ENCODE results near the gene DLGAP5. TPM values are rescaled to one million over a fixed set of nuclear protein-coding genes. Genes with fewer than 3 reads are reported as not detected.

Gene DLGAP5
- total RNA-seq, 2 donors from 2014 or later: 0.08 to 1.2 TPM

DNA sequence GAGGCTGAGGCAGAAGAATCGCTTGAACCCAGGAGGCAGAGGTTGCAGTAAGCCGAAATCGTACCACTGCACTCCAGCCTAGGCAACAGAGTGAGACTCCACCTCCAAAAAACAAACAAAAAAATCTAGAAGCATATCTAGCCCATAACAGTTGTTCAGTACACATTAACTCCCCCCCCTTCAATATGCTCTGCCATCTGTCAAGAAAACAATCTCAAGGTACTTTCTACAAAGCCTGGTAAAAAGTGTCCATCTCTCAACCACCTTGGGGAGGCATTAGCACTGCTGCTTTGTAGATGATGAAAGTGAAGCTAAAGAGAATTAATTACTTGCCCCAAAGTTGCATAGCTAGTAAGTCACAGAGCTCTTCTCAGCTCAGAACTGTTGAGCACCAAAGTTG, 37.4 kb downstream of the DLGAP5 start:
- H3K4me1 ChIP-seq: no peaks in the 10 kb centered on the region
- no peak for DNase-seq (ENCODE audit: low spot score)
- no peaks in the 10 kb centered on the region for H3K36me3 ChIP-seq
- H3K27me3 ChIP-seq: no peaks in the 10 kb centered on the region
- H3K9me3 ChIP-seq: no peaks in the 10 kb centered on the region
- TF ChIP-seq, protein P1, sequence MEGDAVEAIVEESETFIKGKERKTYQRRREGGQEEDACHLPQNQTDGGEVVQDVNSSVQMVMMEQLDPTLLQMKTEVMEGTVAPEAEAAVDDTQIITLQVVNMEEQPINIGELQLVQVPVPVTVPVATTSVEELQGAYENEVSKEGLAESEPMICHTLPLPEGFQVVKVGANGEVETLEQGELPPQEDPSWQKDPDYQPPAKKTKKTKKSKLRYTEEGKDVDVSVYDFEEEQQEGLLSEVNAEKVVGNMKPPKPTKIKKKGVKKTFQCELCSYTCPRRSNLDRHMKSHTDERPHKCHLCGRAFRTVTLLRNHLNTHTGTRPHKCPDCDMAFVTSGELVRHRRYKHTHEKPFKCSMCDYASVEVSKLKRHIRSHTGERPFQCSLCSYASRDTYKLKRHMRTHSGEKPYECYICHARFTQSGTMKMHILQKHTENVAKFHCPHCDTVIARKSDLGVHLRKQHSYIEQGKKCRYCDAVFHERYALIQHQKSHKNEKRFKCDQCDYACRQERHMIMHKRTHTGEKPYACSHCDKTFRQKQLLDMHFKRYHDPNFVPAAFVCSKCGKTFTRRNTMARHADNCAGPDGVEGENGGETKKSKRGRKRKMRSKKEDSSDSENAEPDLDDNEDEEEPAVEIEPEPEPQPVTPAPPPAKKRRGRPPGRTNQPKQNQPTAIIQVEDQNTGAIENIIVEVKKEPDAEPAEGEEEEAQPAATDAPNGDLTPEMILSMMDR (IDR thresholded peaks at IDR 0.05): no peak
- no peak overlapping the region for H3K4me3 ChIP-seq
- no peak overlapping the region for H3K27ac ChIP-seq

DNA sequence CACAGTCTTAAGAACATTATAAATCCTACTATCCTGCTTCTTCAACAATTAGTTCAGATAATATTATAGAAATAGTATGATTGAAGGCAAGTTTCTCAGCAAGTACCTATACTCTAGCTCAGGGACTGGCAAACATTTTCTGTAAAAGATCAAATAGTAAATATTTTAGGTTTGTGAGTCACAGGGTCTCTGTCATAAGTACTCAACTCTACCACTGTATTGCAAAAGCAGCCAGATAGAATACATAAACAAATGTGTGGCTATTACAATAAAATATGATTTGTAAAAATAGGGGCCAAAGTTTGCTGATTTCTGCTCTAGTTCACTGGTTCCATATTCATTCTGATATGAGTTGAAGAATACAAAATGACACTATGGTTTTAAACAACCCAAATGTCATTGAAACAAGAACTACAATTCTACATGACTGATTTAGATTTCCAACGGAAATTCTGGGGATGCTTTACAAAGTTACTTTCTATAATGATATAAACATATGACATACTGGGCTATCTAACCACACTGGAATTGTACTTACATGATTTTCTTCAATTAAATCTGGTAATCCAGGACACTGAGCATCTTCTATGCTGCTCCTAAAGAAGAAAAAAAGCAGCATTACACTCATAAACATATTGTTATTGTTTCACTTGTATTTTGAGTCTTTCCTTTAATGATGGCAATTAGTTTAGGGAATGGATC, 39.2 kb downstream of the DLGAP5 start:
- Histone ChIP-seq H3K36me3 (no peaks in the 10 kb centered on the region), H3K4me3 (no peak overlapping the region), H3K9me3 (no peaks in the 10 kb centered on the region), H3K27ac (no peak overlapping the region), H3K4me1 (no peaks in the 10 kb centered on the region), H3K27me3 (no peaks in the 10 kb centered on the region)
- no peak for DNase-seq (ENCODE audit: low spot score)
- TF ChIP-seq, protein P1 (IDR thresholded peaks at IDR 0.05): no peak

DNA sequence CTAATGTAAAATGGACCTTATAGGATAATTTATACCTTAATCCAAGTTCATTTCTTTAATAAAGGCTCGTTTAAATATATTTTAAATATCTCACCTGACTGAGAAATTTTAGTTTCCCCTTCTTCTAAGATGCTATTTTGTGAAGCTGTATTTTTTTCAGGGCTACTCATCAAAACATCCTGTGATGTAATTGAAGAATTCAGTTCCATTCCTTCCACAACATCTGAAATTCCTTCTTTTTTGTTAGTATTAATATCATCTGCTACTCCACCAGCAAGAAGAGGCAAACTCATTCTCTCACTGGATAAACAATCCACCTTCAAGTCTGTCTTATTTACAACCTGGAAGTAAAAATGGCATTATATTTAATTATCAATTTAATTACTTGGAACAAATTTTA, 39.8 kb downstream of the DLGAP5 start:
- Histone ChIP-seq H3K27me3 (no peaks in the 10 kb centered on the region), H3K27ac (no peak overlapping the region), H3K36me3 (no peaks in the 10 kb centered on the region), H3K4me1 (no peaks in the 10 kb centered on the region), H3K4me3 (no peak overlapping the region), H3K9me3 (no peaks in the 10 kb centered on the region)
- DNase-seq (ENCODE audit: low spot score): no peak
- TF ChIP-seq, protein P1 (IDR thresholded peaks at IDR 0.05): no peak

DNA sequence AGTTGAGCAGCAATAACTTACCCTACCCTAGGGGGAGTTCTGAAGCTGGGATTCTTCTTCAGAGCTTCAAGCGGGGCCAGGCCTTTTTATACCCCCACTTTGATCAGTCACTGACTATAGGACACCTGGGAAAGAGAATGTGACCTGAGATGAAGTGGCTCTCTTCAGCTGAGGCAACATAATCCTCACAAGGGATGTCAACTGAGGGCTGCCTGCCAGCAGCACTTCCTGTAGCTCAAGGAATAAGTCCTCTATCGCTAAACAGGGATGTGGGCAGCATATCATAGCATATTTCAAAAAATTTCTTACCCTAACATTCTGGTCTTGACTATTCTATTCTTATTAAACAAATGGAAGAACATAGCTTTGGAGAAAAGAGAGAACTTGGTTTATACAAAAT, 45.0 kb downstream of the DLGAP5 start:
- Histone ChIP-seq H3K27ac (no peak overlapping the region), H3K4me1 (no peaks in the 10 kb centered on the region), H3K4me3 (no peak overlapping the region), H3K9me3 (no peaks in the 10 kb centered on the region), H3K27me3 (no peaks in the 10 kb centered on the region), H3K36me3 (peaks cover 48% of the 10 kb centered on the region)
- TF ChIP-seq, protein P1 (IDR thresholded peaks at IDR 0.05): no peak
- no peak for DNase-seq (ENCODE audit: low spot score)

DNA sequence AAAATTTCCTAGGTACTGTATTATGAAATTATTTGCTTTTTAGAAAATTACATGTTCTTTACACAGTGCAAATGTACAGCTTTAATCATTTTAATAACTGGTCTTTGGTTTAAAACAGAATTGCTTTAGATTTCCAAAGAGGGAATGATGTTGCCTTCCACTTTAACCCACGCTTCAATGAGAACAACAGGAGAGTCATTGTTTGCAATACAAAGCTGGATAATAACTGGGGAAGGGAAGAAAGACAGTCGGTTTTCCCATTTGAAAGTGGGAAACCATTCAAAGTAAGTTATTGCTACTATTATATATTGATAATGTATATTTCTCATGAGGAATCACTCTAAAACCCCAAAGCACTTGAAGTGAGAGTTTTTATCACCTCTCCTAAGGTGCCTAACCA, 48.9 kb downstream of the DLGAP5 start:
- Histone ChIP-seq H3K4me1 (peaks cover 0 to 9% of the 10 kb centered on the region in 2 donors), H3K4me3 (no peak overlapping the region), H3K27me3 (no peaks in the 10 kb centered on the region), H3K27ac (no peak overlapping the region), H3K36me3 (peaks cover 82% of the 10 kb centered on the region), H3K9me3 (no peaks in the 10 kb centered on the region)
- TF ChIP-seq, protein P1 (IDR thresholded peaks at IDR 0.05): no peak
- DNase-seq (ENCODE audit: low spot score): no peak

DNA sequence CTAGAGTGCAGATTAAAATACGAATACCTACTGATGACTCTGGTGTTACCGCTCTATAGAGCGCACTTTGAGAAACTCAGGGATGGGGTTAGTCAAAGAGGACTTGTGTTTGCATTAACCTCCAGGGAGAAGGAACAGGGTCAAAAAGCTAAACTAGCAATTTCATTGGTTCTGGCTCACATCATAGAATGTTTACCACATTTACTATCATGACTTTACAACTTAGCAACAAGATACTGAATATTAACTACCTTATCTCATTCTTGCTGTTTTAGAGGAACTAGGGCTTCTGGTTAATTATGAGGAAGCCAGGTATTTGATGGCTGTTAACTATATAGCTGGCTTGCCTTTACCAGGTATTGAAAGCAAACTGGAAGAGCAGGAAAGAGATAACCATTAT, 49.6 kb downstream of the DLGAP5 start:
- H3K27me3 ChIP-seq: no peaks in the 10 kb centered on the region
- no peak overlapping the region for H3K27ac ChIP-seq
- peaks cover 82% of the 10 kb centered on the region for H3K36me3 ChIP-seq
- DNase-seq (ENCODE audit: low spot score): no peak
- TF ChIP-seq, protein P1 (IDR thresholded peaks at IDR 0.05): no peak
- H3K4me1 ChIP-seq: peaks cover 0 to 15% of the 10 kb centered on the region in 2 donors
- no peaks in the 10 kb centered on the region for H3K9me3 ChIP-seq
- H3K4me3 ChIP-seq: no peak overlapping the region

Data from right atrium auricular region (tissue), 2 donors.